HG02588 (cell line): ENCODE data around the gene CEP250.

Experiments used
- ATAC-seq: cut with Tn5 transposase; IDR thresholded peaks from one replicate; pipeline ENCODE4 v1.9.1; 2021; ENCODE audit warnings: mild to moderate bottlenecking, moderate library complexity; ENCODE audit not compliant: unreplicated experiment

The CEP250 gene

DNA sequence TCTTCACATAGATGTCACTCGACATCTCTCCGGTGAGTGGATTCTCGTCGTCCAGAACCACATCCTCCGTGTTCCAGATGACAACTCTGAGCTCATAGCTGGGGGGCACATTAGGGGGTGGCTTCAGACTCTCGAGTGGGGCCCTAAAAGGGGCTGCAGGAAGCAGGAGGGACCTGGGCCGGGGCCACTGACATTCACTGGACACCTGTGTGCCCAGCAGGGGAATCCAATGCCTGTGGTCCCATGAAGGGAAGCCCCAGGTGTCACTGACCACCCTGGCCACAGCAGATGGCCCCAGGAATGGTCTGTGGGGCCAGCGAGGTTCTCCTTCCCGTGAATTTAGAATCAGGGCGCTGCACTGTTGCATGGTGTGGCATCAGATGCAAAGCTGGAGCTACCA, 105.1 kb downstream of the CEP250 start:
- ATAC-seq, result no peak

- no peak for ATAC-seq
Observed at GRCh38 chr20:35561268-35561667, 105.9 kb downstream of the CEP250 start.

- no peak for ATAC-seq
Observed at GRCh38 chr20:35561671-35562070, 106.3 kb downstream of the CEP250 start.

- ATAC-seq, result no peak
Observed at GRCh38 chr20:35562541-35563110, 107.2 kb downstream of the CEP250 start.

DNA sequence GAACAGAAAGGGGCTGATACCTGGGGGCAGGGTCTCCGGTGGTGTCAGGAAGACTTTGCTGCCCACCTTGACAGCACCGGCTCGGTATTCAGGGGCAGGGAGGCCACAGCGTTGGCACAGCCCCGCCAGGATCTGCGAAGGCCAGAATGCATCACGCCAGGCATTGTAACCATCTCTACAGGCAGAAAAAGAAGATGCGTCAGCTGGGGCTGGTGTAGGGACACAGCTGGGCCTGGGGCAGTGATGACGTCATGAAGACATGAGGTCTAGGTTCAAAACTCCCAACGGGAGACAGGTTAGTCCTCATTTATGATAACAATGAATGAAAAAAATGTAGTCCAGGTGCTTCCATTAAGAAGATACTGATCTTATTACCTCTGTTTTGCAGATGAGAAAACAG, 108.4 kb downstream of the CEP250 start:
- no peak for ATAC-seq

- ATAC-seq, result no peak
Observed at GRCh38 chr20:35564905-35565304, 109.5 kb downstream of the CEP250 start.

GRCh38 chr20:35568645-35569044, 113.2 kb downstream of the CEP250 start:
- ATAC-seq, result no peak
